Measurements from ENCODE around the gene ZDHHC11B. TPM values are rescaled to one million over a fixed set of nuclear protein-coding genes. Genes with fewer than 3 reads are reported as not detected.

Gene ZDHHC11B
- total RNA-seq, 1 donor from 2014 or later = 0.64 TPM

DNA sequence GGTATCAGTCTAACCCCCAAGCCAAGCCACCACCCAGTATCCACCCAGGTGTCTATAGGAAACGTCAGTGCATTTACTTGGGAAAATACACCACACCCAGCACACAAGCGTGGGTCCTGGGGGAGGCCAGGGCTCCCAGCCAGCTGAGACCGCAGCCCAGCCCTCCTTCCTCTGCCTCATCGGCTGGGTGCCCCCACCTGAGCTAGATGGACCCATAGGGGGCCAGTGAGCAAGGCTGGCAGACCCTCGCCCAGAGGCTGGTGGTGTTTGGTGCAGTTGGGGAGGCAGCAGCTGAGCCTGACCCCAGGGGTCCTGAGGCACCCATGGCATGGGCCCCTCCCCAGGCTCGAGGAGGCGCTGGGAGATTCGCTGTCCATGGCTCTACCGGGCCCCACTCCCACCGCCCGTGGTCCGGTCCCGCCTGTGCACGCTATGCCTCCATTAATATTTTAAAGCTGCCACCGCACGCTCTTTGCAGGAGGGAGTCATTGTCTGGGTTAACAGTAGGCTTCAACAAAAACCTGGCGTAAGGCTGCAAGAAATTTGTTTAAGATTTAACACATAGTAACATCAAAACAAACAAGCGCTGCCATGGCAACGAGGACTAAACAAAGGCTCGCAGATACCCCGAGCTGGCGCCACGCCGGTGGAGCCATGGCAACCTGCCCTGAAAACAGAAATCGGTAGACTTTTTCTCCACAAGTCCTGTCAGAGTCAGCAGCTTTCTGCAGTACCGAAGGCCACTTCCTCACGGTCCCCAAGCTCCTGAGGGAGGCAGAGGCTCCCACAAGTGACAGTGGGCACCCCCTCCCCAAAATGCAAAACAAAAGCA is 112.0 kb downstream of the ZDHHC11B start:
- peak in 1 of 2 donors; percentile 85 for DNase-seq (ENCODE audit: low spot score in 2 of 2)
- H3K9me3 ChIP-seq = no peaks in the 10 kb centered on the region
- H3K4me3 ChIP-seq = peak overlapping the region in 1 of 2 donors; percentile 16
- peaks cover 14 to 33% of the 10 kb centered on the region in 2 donors for H3K4me1 ChIP-seq
- H3K27ac ChIP-seq = no peak overlapping the region
- no peaks in the 10 kb centered on the region for H3K27me3 ChIP-seq
- no peaks in the 10 kb centered on the region for H3K36me3 ChIP-seq
- TF ChIP-seq CTCF (IDR thresholded peaks at IDR 0.05) = no peak
- intact Hi-C loops (cut with DNase I) = loop anchor here (10.0 kb wide), 1 partner anchor 112 kb away; the partner anchor contains the start of gene ZDHHC11B

GRCh38 chr5:671459-672328 is 112.8 kb downstream of the ZDHHC11B start:
- H3K36me3 ChIP-seq = peaks cover 0 to under 1% of the 10 kb centered on the region in 2 donors
- peaks cover 14 to 33% of the 10 kb centered on the region in 2 donors for H3K4me1 ChIP-seq
- no peaks in the 10 kb centered on the region for H3K9me3 ChIP-seq
- intact Hi-C loops (cut with DNase I) = loop anchor here (2.0 to 10.0 kb wide), 2 partner anchors 113 to 231 kb away; partner anchors contain the start of gene ZDHHC11B
- no peaks in the 10 kb centered on the region for H3K27me3 ChIP-seq
- peak in 1 of 2 donors; percentile 78 for DNase-seq (ENCODE audit: low spot score in 2 of 2)
- peak overlapping the region in 1 of 2 donors; percentile 16 for H3K4me3 ChIP-seq
- H3K27ac ChIP-seq = no peak overlapping the region
- peak; percentile 73 to 94 (median 89) for TF ChIP-seq CTCF (IDR thresholded peaks at IDR 0.05)

DNA sequence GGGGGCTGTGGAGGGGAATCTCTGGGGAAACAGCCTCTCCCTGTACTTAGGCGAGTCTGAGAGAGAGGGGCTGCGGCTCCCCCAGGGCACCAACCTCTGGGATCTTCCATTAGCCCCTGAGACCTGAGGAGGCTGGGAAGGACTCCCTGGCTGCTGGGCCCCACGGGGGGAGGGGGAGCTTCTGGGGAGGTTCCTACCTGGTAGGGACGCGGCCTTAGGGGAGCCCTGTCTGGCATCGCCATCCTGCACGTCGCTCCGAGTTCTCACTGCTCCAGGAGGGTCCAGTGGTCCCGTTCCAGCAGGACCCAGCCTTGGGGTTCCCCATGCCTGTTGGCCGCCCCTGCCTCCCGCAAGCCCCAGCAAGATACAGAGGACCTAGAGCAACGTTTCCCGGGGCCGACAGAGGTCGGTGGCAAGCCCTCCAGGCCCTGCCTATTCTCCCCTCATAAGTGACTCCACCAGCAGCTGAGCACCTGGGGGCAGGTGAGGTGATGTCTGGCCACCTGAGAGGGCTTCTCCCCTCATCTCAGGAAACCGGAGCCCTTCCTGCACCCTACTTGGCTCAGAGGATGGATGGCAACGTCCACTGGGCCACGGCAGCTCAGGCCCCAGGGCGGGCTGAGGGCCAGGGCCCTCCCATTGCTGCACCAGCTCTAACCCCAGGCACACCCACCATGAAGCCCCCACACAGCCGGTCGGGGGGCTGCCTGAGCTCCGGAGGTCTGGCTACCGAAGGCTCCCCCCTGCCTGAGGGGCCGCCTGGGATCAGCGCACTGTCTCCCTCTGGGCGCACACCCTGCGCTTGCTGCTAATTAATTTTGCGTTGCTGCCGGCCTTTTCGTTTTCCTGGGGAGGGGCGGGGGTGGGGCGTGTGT is 113.9 kb downstream of the ZDHHC11B start:
- no peaks in the 10 kb centered on the region for H3K27me3 ChIP-seq
- H3K4me3 ChIP-seq = no peak overlapping the region
- H3K27ac ChIP-seq = no peak overlapping the region
- H3K4me1 ChIP-seq = peaks cover 14 to 33% of the 10 kb centered on the region in 2 donors
- H3K36me3 ChIP-seq = peaks cover 0 to 10% of the 10 kb centered on the region in 2 donors
- intact Hi-C loops (cut with DNase I) = loop anchor here (2.0 to 10.0 kb wide), 2 partner anchors 114 to 232 kb away; partner anchors contain the start of gene ZDHHC11B
- H3K9me3 ChIP-seq = no peaks in the 10 kb centered on the region
- no peak for TF ChIP-seq CTCF (IDR thresholded peaks at IDR 0.05)
- DNase-seq (ENCODE audit: low spot score in 2 of 2) = no peak

GRCh38 chr5:669842-670395 is 114.6 kb downstream of the ZDHHC11B start:
- Histone ChIP-seq H3K27me3 (no peaks in the 10 kb centered on the region), H3K27ac (no peak overlapping the region), H3K36me3 (peaks cover under 1 to 16% of the 10 kb centered on the region in 2 donors), H3K9me3 (no peaks in the 10 kb centered on the region), H3K4me1 (peaks cover 14 to 33% of the 10 kb centered on the region in 2 donors), H3K4me3 (no peak overlapping the region)
- DNase-seq (ENCODE audit: low spot score in 2 of 2) = no peak
- TF ChIP-seq CTCF (IDR thresholded peaks at IDR 0.05) = no peak
- intact Hi-C loops (cut with DNase I) = loop anchor here (2.0 to 10.0 kb wide), 3 partner anchors 55 to 233 kb away; partner anchors contain the start of genes CEP72 and ZDHHC11B

Measured in ascending aorta (tissue), 2 donors.